GM18870 (cell line): Measurements from ENCODE around the gene RRP7A.
"Not testable (repeated sequence)": the region's sequence is repeated elsewhere in the genome, so short reads cannot be mapped to it uniquely, and the experiment has no call there.

Experiments used
- ATAC-seq: cut with Tn5 transposase; IDR thresholded peaks from one replicate; pipeline ENCODE4 v1.9.1; 2021; ENCODE audit warnings: moderate library complexity; ENCODE audit not compliant: unreplicated experiment

The RRP7A gene

GRCh38 chr22:42519525-42520401 is at the start of gene RRP7A:
TSS of gene RRP7A (minus strand) at chr22:42519796. CDS start at chr22:42519786, 10 bp downstream.
- no peak for ATAC-seq

GRCh38 chr22:42567950-42568349 is 48.4 kb upstream of the RRP7A start:
- ATAC-seq = not testable (repeated sequence)

GRCh38 chr22:42565956-42566355 is 46.4 kb upstream of the RRP7A start:
- ATAC-seq = no peak

- ATAC-seq = no peak
These were observed 45.1 kb upstream of the RRP7A start for GRCh38 chr22:42564699-42565098.

- ATAC-seq = not testable (repeated sequence)
These were observed 44.3 kb upstream of the RRP7A start for GRCh38 chr22:42563943-42564342.

GRCh38 chr22:42562684-42563083 is 43.1 kb upstream of the RRP7A start:
- no peak for ATAC-seq

GRCh38 chr22:42562279-42562678 is 42.7 kb upstream of the RRP7A start:
- ATAC-seq = no peak

- ATAC-seq = no peak
These were observed 42.3 kb upstream of the RRP7A start for GRCh38 chr22:42561856-42562255.

- no peak for ATAC-seq
These were observed 41.2 kb upstream of the RRP7A start for GRCh38 chr22:42560781-42561180.

- ATAC-seq = no peak
These were observed 40.8 kb upstream of the RRP7A start for GRCh38 chr22:42560381-42560780.

GRCh38 chr22:42553475-42554361 is 34.1 kb upstream of the RRP7A start, which contains the start of gene SERHL2:
TSS of gene SERHL2 (plus strand) at chr22:42553956. CDS start at chr22:42554021, 65 bp downstream.
- ATAC-seq = no peak

GRCh38 chr22:42552294-42552647 is 32.7 kb upstream of the RRP7A start:
- ATAC-seq = not testable (repeated sequence)

- ATAC-seq = no peak
These were observed 29.9 kb upstream of the RRP7A start for GRCh38 chr22:42549331-42550060.

- no peak for ATAC-seq
These were observed 29.2 kb upstream of the RRP7A start for GRCh38 chr22:42548597-42549330.

GRCh38 chr22:42548126-42548525 is 28.5 kb upstream of the RRP7A start:
- not testable (repeated sequence) for ATAC-seq

- ATAC-seq = no peak
These were observed 28.0 kb upstream of the RRP7A start for GRCh38 chr22:42547562-42547961.

- no peak for ATAC-seq
These were observed 25.1 kb upstream of the RRP7A start for GRCh38 chr22:42544686-42545085.

- not testable (repeated sequence) for ATAC-seq
These were observed 19.7 kb upstream of the RRP7A start for GRCh38 chr22:42539236-42539771.

GRCh38 chr22:42537199-42537831 is 17.7 kb upstream of the RRP7A start:
- ATAC-seq = peak; percentile 43
